PC-3 (cell line): ENCODE data around the gene DIPK2B.

ENCODE experiments used
- EZH2 ChIP-seq: fragments of 300-600 bp; sonication (generic); IDR thresholded peaks from one replicate; pipeline ENCODE4 v1.6.1; 2017; ENCODE audit warnings: antibody characterized with exemption, mild to moderate bottlenecking, low read length; ENCODE audit not compliant: unreplicated experiment
- EZH2phosphoT487 ChIP-seq: fragments of 300-600 bp; sonication (generic); IDR thresholded peaks from 2 replicates; pipeline ENCODE4 v1.6.1; 2018; ENCODE audit warnings: mild to moderate bottlenecking, antibody characterized with exemption, low read length, borderline replicate concordance
- TF ChIP-seq, protein P1 (sequence below): fragments of 300-600 bp; sonication (generic); conservative IDR thresholded peaks from 2 replicates; pipeline ENCODE4 v1.5.1; 2017; ENCODE audit warnings: antibody characterized with exemption, low read depth, mild to moderate bottlenecking, low read length

DNA sequence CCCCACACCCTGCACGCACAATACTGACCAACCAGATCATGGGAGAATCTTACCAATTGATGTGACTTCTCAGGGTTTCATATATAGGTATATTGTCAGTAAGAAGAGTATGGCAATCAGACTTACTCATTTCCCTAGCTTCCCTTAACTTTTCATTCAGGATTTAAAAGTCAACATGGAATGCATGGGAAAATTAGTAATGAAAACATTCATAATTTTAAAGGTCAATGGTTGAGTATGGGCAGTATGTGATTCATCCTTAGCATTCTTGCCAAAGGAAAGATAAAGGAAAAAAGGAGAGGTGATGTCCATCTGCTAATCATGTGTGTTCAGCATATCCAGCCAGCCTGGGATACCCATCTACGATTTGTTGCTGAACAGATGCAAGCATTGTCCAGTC lies 4.0 kb downstream of the DIPK2B start:
- TF ChIP-seq, protein P1, sequence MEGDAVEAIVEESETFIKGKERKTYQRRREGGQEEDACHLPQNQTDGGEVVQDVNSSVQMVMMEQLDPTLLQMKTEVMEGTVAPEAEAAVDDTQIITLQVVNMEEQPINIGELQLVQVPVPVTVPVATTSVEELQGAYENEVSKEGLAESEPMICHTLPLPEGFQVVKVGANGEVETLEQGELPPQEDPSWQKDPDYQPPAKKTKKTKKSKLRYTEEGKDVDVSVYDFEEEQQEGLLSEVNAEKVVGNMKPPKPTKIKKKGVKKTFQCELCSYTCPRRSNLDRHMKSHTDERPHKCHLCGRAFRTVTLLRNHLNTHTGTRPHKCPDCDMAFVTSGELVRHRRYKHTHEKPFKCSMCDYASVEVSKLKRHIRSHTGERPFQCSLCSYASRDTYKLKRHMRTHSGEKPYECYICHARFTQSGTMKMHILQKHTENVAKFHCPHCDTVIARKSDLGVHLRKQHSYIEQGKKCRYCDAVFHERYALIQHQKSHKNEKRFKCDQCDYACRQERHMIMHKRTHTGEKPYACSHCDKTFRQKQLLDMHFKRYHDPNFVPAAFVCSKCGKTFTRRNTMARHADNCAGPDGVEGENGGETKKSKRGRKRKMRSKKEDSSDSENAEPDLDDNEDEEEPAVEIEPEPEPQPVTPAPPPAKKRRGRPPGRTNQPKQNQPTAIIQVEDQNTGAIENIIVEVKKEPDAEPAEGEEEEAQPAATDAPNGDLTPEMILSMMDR = no peak
- TF ChIP-seq EZH2 = no peak
- TF ChIP-seq EZH2phosphoT487 = no peak
